Stimulated activated naive B cell treated with anti-CD40 and anti-IgM and Interleukin-4, amounts not matched to agents 10 μg/mL and 1 μg/mL and 100 μg/mL, for 72 hours (primary cell): ENCODE data around the gene CXCL8.

Experiments used
- ATAC-seq, 2 donors: fragments of 150-1000 bp; cut with Tn5 transposase; replicated peaks; 2 replicates each; pipeline ENCODE4 v1.10.0; 2021; ENCODE audit warnings: moderate library complexity in 1 of 2
- DNase-seq: peaks from one replicate; pipeline ENCODE4 v3.0.0; 2021
- H3K27ac Mint-ChIP-seq: one replicate; pipeline ENCODE4 v1.8.0; 2022; ENCODE audit warnings: mild to moderate bottlenecking, mixed read lengths
- H3K27me3 Mint-ChIP-seq, 2 donors: one replicate each; pipeline ENCODE4 v1.8.0; 2022; ENCODE audit warnings: mixed read lengths in 2 of 2
- H3K36me3 Mint-ChIP-seq, 2 donors: one replicate each; pipeline ENCODE4 v1.8.0; 2022; ENCODE audit warnings: mixed read lengths in 2 of 2, mild to moderate bottlenecking in 1 of 2
- H3K4me1 Mint-ChIP-seq, 2 donors: one replicate each; pipeline ENCODE4 v1.8.0; 2022; ENCODE audit warnings: mixed read lengths in 2 of 2, mild to moderate bottlenecking in 1 of 2
- H3K4me3 Mint-ChIP-seq, 2 donors: one replicate each; pipeline ENCODE4 v1.8.0; 2022; ENCODE audit warnings: mild to moderate bottlenecking in 2 of 2, mixed read lengths in 2 of 2, moderate library complexity in 1 of 2
- H3K9me3 Mint-ChIP-seq, 2 donors: one replicate each; pipeline ENCODE4 v1.8.0; 2022; ENCODE audit warnings: mixed read lengths in 2 of 2, mild to moderate bottlenecking in 1 of 2

The CXCL8 gene

DNA sequence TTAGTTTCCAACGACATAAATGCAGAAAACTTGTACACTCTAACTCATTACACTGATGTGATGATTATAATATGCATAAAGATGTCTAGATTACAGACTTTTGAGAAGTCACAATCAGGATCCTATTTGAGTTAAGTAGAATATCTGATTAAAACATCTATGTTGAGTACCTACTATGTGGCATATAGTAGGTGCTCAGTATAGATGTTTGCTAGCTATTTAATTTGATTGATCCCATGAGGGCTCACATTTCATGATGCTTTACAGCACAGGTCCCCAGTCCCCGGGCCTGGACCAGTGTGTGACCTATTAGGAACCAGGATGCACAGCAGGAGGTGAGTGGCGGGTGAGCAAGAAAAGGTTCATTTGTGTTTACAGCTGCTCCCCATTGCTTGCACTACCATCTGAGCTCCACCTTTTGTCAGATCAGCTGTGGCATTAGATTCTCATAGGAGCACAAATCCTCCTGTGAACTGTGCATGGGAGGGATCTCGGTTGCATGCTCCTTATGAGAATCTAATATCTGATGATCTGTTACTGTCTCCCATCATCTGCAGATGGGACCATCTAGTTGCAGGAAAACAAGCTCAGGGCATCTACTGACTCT is 33.0 kb upstream of the CXCL8 start:
- Mint-ChIP-seq H3K9me3 (peaks cover 0 to 1% of the 10 kb centered on the region in 2 donors), H3K36me3 (peaks cover 0 to 1% of the 10 kb centered on the region in 2 donors), H3K4me3 (no peak overlapping the region), H3K4me1 (peaks cover 0 to 7% of the 10 kb centered on the region in 2 donors), H3K27me3 (peaks cover 9 to 16% of the 10 kb centered on the region in 2 donors), H3K27ac (no peak overlapping the region)
- DNase-seq (no peak), ATAC-seq (no peak)

DNA sequence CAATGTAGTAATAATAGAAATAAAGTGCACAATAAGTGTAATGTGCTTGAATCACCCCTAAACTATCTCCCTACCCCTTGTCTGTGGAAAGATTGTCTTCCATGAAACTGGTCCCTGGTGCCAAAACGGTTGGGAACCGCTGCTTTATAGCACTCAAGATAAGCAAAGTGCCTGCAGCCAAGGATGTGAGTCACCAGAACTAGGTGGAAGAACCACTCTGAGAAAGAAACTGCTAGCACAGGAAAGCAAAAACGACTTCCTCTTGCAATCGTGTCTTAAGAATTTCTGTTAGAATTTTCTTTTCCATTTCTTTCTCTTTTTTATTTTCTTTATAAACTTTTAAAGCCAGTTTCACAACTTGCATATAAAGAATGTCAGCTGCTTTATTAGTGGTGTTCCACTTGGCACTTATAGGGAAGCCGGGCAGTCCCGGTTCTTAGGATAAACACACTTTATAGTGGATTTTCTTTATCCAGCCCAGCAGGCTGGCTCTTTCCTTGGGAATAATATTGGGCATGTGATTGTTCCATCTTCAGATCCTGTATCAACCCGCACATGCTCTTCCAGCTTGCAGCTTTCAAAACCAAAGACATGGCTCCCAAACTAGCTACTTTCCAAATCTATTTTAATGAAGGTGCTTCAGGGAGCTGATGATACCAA is 32.3 kb upstream of the CXCL8 start:
- peaks cover 0 to 1% of the 10 kb centered on the region in 2 donors for H3K36me3 Mint-ChIP-seq
- DNase-seq (no peak), ATAC-seq (no peak)
- no peak overlapping the region for H3K27ac Mint-ChIP-seq
- peaks cover 0 to 7% of the 10 kb centered on the region in 2 donors for H3K4me1 Mint-ChIP-seq
- no peak overlapping the region for H3K4me3 Mint-ChIP-seq
- peaks cover 4 to 11% of the 10 kb centered on the region in 2 donors for H3K27me3 Mint-ChIP-seq
- peaks cover 0 to 1% of the 10 kb centered on the region in 2 donors for H3K9me3 Mint-ChIP-seq

DNA sequence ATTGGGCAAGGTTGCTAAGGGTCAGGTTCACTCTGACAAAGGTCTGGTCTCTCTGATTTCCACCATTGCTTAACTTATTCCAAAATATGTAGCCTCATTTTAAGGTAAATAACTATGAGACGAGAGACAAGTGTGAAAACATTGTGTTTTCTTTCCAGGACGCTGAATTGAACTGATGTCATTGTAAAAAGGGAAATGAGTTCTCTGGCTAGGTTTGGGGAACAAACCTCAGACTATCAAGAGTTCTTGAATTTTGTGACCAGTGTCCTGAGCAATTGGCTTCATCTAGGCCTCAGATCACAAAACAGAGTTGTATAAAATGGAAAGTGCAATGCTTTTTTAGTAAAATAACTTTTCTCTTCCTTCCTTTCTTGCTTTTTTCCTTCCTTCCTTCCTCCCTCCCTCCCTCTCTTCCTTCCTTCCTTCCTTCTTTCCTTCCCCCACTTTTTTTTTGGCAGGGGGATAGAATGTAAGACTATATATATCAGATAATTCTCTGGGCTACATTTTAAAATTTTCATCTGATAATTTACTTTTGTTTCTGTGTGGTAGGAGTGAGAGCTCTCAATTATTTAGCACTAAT is 30.8 kb upstream of the CXCL8 start:
- DNase-seq: no peak

DNA sequence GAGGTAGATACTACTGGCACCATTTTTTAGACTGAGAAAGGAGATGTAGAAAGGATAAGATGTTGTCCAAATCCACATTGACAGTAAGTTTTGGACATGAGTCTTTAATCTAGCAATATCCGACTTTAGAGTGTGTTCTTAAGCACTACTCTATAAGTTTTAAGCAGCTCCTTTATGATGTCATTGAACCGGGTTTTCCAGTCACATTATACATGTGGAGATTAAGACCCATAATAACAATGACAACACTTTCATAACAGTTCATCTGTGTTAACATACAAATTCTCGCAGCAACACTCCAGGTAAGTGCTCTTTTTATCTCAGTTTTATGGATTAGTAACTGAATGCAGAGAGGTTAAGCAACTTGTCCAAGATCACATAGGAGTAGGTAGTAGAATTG is 30.3 kb upstream of the CXCL8 start:
- H3K27ac Mint-ChIP-seq: no peak overlapping the region
- H3K9me3 Mint-ChIP-seq: peaks cover 0 to 1% of the 10 kb centered on the region in 2 donors
- ATAC-seq (no peak), DNase-seq (no peak)
- no peak overlapping the region for H3K4me3 Mint-ChIP-seq
- H3K36me3 Mint-ChIP-seq: peaks cover 0 to 1% of the 10 kb centered on the region in 2 donors
- H3K4me1 Mint-ChIP-seq: no peaks in the 10 kb centered on the region
- peaks cover 0 to 4% of the 10 kb centered on the region in 2 donors for H3K27me3 Mint-ChIP-seq

More for the DNA sequence above, 30.8 kb upstream of the CXCL8 start:
- Mint-ChIP-seq H3K36me3 (peaks cover 0 to 1% of the 10 kb centered on the region in 2 donors), H3K27ac (no peak overlapping the region), H3K27me3 (peaks cover 0 to 4% of the 10 kb centered on the region in 2 donors), H3K4me3 (no peak overlapping the region), H3K4me1 (peaks cover 0 to 5% of the 10 kb centered on the region in 2 donors), H3K9me3 (peaks cover 0 to 1% of the 10 kb centered on the region in 2 donors)
- peak in 1 of 2 donors; percentile 42 for ATAC-seq

DNA sequence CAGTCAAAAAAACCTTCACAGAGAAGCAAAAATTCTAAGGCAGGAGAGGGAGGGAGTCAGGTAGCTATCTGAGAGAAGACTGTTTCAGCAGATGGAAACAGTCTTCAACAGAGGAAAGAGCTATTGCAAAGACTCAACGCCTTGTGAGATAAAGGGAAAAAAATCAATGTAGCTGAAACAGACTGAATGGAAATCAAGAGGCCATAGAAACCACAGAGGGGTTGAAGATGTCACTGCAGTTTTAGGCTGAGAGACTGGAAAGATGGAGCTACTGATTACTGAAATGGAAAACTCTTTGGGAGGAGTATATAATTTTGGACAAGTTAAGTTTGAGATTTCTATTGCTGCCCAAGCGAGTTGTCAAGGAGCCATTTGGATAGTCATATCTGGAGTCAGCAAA is 28.4 kb upstream of the CXCL8 start:
- Mint-ChIP-seq H3K27me3 (peaks cover 0 to 4% of the 10 kb centered on the region in 2 donors), H3K9me3 (no peaks in the 10 kb centered on the region), H3K4me3 (no peak overlapping the region), H3K27ac (no peak overlapping the region), H3K4me1 (no peaks in the 10 kb centered on the region), H3K36me3 (no peaks in the 10 kb centered on the region)
- ATAC-seq (no peak), DNase-seq (no peak)

DNA sequence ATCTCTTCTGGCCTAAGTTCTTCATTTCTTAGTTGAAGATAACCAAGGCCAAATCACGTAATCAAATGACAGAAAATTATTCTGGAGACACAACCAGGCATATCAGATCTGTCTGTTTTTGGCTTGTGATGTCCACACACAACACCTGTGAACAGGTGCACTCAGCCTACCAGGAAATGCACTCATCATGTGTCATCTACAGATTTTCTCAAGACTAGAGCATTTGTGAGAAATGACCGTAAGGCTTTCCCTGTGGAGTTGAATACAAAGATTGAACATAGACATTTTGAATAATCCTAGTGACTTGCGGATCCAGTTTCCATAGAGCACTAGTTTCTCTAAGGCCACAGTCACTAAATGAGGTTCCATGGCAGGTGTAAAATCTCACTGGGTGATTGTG is 26.7 kb upstream of the CXCL8 start:
- ATAC-seq (no peak), DNase-seq (no peak)
- peaks cover 0 to 4% of the 10 kb centered on the region in 2 donors for H3K27me3 Mint-ChIP-seq
- H3K4me1 Mint-ChIP-seq: peaks cover 3 to 9% of the 10 kb centered on the region in 2 donors
- H3K27ac Mint-ChIP-seq: no peak overlapping the region
- H3K9me3 Mint-ChIP-seq: no peaks in the 10 kb centered on the region
- no peak overlapping the region for H3K4me3 Mint-ChIP-seq
- no peaks in the 10 kb centered on the region for H3K36me3 Mint-ChIP-seq

DNA sequence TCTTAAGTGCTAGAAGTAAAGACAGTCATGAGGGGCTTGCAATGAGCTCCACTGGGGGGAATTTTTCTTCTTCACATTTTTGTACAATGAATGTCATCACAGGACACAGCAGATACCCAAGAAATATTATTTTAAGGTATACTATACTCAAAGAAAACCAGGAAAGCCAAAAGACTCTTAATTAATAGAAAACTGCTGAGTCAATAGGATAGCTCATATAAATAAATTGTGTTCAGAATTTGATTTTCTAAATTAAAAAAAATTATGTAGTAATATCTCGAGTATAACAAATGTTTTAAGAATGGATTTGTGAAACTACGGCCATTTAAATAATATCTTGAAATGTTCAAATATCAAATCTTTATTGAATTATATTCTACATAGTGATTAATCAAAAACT is 25.7 kb upstream of the CXCL8 start:
- H3K9me3 Mint-ChIP-seq: no peaks in the 10 kb centered on the region
- no peaks in the 10 kb centered on the region for H3K36me3 Mint-ChIP-seq
- H3K27me3 Mint-ChIP-seq: peaks cover 0 to 4% of the 10 kb centered on the region in 2 donors
- H3K4me3 Mint-ChIP-seq: no peak overlapping the region
- peaks cover 6 to 14% of the 10 kb centered on the region in 2 donors for H3K4me1 Mint-ChIP-seq
- DNase-seq (no peak), ATAC-seq (no peak)
- H3K27ac Mint-ChIP-seq: no peak overlapping the region

DNA sequence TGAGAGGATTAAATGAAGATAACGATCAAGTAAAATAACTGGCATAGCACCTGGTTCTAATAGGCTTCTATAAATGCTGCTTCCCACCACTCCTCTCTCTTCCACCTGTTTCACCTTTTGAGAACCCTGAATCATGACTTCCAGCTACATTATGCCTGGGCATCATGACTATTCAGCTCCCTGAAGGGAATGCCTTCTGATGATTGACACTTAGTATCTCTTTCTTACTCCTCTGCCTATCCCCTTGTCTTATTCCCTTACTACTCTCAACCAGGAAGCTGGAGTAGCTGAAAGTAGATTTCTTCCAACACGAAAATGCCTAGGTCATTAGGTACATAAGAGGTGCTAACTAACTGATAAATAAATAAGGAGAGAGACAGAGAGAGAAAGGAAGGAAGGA is 24.7 kb upstream of the CXCL8 start:
- Mint-ChIP-seq H3K4me1 (peaks cover 6 to 14% of the 10 kb centered on the region in 2 donors), H3K4me3 (no peak overlapping the region), H3K27ac (no peak overlapping the region), H3K9me3 (no peaks in the 10 kb centered on the region), H3K36me3 (no peaks in the 10 kb centered on the region), H3K27me3 (peaks cover 0 to 5% of the 10 kb centered on the region in 2 donors)
- ATAC-seq (no peak), DNase-seq (no peak)

DNA sequence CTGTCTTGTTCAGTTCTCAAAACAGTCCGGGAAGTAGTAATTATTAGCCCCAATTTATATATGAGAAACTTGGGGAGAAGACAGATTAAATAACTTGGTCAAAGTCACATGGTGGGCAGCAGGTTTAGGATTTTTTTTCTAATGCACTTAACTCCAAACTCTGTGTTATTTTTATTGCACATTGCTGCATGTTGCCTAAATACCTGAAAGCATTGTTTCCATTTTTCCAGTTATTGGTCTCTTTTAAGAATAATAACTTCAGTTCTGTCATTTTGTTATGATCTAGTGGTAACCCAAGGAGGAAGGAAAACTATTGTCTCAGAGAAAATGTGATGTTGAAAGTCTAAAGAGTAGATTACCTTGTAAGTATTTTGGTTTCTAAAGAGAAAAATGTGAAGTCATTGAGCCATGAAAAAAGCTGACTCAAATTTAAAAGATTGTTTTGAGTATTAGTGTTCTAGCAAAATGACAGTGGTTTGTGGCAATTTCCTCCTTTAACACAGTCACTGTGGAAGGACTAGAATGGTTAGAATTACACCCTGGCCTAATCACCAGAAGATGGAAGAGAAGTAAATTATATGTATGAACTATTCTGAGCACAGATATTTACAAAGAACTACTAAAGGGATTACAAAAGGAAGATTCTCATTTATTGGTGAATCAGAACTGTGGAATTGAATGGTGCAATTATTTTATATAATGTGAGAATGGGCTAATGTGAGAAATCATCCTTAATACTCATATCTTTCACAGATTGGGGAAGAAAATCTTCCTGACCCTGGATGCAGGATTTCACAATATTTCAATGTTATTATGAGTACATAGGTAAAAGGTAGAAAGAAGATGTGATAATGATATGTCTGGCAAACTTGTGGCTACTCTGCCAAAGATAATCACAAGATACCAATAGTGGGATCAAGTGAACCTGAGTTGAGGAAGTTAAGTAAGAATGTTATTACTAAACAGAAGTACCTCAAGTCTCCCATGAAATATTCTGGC is 21.7 kb upstream of the CXCL8 start:
- H3K27ac Mint-ChIP-seq: no peak overlapping the region
- ATAC-seq (peak; percentile 90 to 91), DNase-seq (no peak)
- H3K4me3 Mint-ChIP-seq: no peak overlapping the region
- H3K4me1 Mint-ChIP-seq: peaks cover 6 to 14% of the 10 kb centered on the region in 2 donors
- H3K9me3 Mint-ChIP-seq: no peaks in the 10 kb centered on the region
- H3K36me3 Mint-ChIP-seq: no peaks in the 10 kb centered on the region
- H3K27me3 Mint-ChIP-seq: peaks cover 0 to 10% of the 10 kb centered on the region in 2 donors

DNA sequence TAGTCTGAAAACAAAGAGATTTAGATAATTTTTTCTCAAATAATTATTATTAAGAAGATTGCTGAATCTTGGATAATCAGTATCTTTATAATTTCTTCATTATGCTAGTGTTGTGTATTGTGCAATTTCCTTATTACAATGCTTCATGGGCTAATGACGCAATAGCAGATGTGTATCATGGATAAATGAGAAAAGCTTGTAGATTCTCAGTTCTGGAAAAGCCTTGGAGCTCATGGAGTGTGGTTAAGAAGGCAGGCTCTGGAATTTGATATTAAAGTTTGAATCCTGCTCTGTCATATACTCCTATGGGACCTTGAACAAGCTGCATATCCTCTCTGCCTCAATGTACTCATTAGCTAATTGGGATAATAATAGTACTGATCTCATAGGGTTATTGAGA is 18.9 kb upstream of the CXCL8 start:
- Mint-ChIP-seq H3K27me3 (peaks cover 3 to 8% of the 10 kb centered on the region in 2 donors), H3K9me3 (no peaks in the 10 kb centered on the region), H3K4me3 (no peak overlapping the region), H3K4me1 (peaks cover 6 to 14% of the 10 kb centered on the region in 2 donors), H3K27ac (no peak overlapping the region), H3K36me3 (no peaks in the 10 kb centered on the region)
- no peak for DNase-seq
- ATAC-seq: no peak

DNA sequence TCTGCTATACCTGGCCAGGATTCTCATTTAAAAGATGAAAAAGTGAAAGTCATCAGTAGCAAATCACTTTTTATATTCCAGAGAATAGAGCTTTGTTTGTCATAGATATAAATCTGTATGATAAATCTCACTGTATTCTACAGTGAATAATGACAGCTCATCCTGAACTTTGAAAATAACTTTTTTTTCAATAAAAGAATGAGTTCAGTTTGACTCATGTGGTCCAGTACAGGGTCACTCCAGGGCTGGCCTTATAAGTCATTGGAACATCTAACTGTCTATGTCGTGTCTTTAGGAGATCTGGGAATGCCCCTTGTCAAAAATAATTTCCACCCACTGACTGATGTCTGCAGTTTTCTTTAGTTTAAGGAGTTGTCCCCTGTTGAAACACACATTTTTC is 18.5 kb upstream of the CXCL8 start:
- no peak overlapping the region for H3K4me3 Mint-ChIP-seq
- no peaks in the 10 kb centered on the region for H3K36me3 Mint-ChIP-seq
- H3K4me1 Mint-ChIP-seq: peaks cover 6 to 14% of the 10 kb centered on the region in 2 donors
- H3K27me3 Mint-ChIP-seq: peaks cover 3 to 12% of the 10 kb centered on the region in 2 donors
- H3K27ac Mint-ChIP-seq: no peak overlapping the region
- ATAC-seq (no peak), DNase-seq (no peak)
- H3K9me3 Mint-ChIP-seq: no peaks in the 10 kb centered on the region

DNA sequence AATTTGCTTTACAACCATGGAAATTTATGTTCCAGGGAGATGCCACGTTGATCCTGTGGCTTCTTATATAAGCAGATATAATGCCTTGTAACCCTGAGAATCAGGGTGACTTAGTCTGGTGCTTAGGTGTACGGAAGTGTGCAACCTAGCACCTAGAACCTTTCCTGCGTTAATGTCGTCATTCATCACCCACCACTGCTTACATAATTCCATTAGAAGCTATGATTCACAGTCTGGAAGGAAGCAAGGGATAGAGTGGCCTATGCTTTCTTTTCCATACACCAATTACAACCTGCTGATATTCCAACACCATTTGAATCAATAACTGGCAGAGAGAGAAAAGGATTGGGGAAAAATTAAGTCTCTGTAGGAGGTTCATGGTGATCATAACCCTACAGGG is 17.3 kb upstream of the CXCL8 start:
- no peaks in the 10 kb centered on the region for H3K9me3 Mint-ChIP-seq
- no peak overlapping the region for H3K4me3 Mint-ChIP-seq
- H3K4me1 Mint-ChIP-seq: peaks cover 6 to 11% of the 10 kb centered on the region in 2 donors
- ATAC-seq (no peak), DNase-seq (no peak)
- H3K27me3 Mint-ChIP-seq: peaks cover 3 to 12% of the 10 kb centered on the region in 2 donors
- no peaks in the 10 kb centered on the region for H3K36me3 Mint-ChIP-seq
- no peak overlapping the region for H3K27ac Mint-ChIP-seq

DNA sequence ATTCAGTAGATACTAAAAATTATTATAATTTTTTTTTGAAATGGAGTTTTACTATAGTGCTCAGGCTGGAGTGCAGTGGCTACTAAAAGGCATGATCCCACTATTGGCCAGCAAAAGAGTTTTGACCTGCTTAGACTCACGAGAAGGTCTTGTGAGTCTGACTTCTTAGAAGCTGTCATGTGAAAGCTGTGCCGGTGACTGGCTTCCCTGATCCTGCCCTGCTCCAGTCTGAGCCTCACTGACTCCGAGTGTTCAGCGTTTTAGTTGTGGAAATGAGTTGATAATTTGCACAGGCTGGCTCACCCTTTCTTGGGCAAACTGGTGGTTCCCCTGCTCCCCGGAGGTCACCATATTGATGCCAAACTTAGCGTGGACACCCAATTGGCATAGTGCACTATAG is 16.4 kb upstream of the CXCL8 start:
- Mint-ChIP-seq H3K9me3 (no peaks in the 10 kb centered on the region), H3K36me3 (no peaks in the 10 kb centered on the region), H3K27ac (no peak overlapping the region), H3K4me1 (peaks cover 1 to 2% of the 10 kb centered on the region in 2 donors), H3K4me3 (no peak overlapping the region), H3K27me3 (peaks cover 3 to 12% of the 10 kb centered on the region in 2 donors)
- ATAC-seq (no peak), DNase-seq (no peak)

DNA sequence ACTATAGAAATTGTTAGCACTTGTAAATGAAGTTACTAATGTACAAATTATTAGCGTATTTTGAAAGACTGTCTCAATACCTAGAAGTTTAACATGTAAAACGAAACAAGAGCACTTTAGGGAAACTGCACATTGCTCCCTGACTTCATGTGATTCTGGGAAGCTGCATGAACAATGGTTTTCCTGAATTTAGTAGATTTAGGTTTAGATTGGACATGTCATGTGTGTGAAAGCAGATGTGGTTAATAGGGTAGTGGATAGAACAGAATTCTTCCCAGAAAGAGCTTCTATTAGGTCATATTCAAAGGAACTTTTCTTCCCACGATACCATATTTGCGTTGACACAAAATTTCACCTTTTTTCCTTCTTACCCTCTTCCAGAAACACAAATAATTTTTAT is 14.9 kb upstream of the CXCL8 start:
- no peaks in the 10 kb centered on the region for H3K9me3 Mint-ChIP-seq
- H3K27me3 Mint-ChIP-seq: peaks cover 3 to 12% of the 10 kb centered on the region in 2 donors
- ATAC-seq (no peak), DNase-seq (no peak)
- no peaks in the 10 kb centered on the region for H3K36me3 Mint-ChIP-seq
- no peak overlapping the region for H3K4me3 Mint-ChIP-seq
- no peaks in the 10 kb centered on the region for H3K4me1 Mint-ChIP-seq
- no peak overlapping the region for H3K27ac Mint-ChIP-seq
